ENCODE data around the gene ARHGEF16.

DNA sequence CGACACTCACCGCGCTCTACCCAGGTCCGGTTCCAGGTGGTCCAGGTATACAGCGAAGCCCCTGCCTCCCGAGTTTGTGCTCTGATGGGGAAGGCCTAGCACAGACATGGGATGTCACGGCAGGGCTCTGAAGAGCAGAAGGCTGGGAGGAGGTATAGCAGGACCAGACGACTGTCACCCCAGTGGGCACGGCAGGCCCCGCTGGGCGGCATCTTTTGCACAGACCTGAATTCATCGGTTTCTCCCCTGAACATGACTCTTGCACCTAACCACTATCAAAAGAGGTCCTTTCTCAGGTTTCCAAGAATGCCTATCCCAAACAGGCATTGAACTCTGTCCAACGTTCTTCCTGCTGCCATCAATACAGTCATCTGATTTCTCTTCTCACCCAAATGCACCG is 30.6 kb downstream of the ARHGEF16 start:
- TF ChIP-seq POLR2A (IDR thresholded peaks at IDR 0.05; ENCODE audit: low read length), result no peak
- no peak for TF ChIP-seq GATA1 (IDR thresholded peaks at IDR 0.05; ENCODE audit: low read depth, low read length)
